Thyroid gland (tissue), 4 donors: ENCODE data around the gene GUCA2A. TPM values are rescaled to one million over a fixed set of nuclear protein-coding genes. Genes with fewer than 3 reads are reported as not detected.

Experiments
- DNase-seq, 2 donors: peaks; one replicate each; pipeline ENCODE4 v3.0.0-alpha.2; 2019
- H3K27ac ChIP-seq, 3 donors: fragments of 200-600 bp; sonication (generic); 1 replicate in 2 of 3; 2 replicates in 1 of 3; pipeline ENCODE4 v1.5.1; 2016 to 2019; ENCODE audit warnings: mild to moderate bottlenecking in 1 of 3, moderate library complexity in 1 of 3
- H3K27me3 ChIP-seq: fragments of 200-600 bp; sonication (generic); one replicate; pipeline ENCODE4 v1.5.1; 2019
- H3K36me3 ChIP-seq, 2 donors: fragments of 200-600 bp; sonication (generic); one replicate each; pipeline ENCODE4 v1.5.1; 2016 to 2019
- H3K4me1 ChIP-seq, 2 donors: fragments of 200-600 bp; sonication (generic); one replicate each; pipeline ENCODE4 v1.5.1; 2017 to 2019
- H3K4me3 ChIP-seq, 3 donors: fragments of 200-600 bp; sonication (generic); replicated peaks in 1 of 3; 1 replicate in 2 of 3; 2 replicates in 1 of 3; pipeline ENCODE4 v1.5.1; 2016; ENCODE audit warnings: mild to moderate bottlenecking in 1 of 3
- H3K9me3 ChIP-seq: fragments of 200-600 bp; sonication (generic); one replicate; pipeline ENCODE4 v1.5.1; 2017
- POLR2A ChIP-seq, 2 donors: fragments of 450-650 bp; IDR thresholded peaks; one replicate each; pipeline ENCODE4 v1.6.1; 2017; ENCODE audit warnings: antibody characterized with exemption in 2 of 2, mild to moderate bottlenecking in 2 of 2, moderate library complexity in 1 of 2
- WGBS, 2 donors: methylation state at CpG; one replicate each; pipeline ENCODE4 v1.1.5; 2017; 5-methylcytosine and 5-hydroxymethylcytosine counted together
- intact Hi-C: fragments of 100-400 bp; cut with DNase I; formaldehyde crosslinking; loops from one replicate; pipeline ENCODE4 v1.15.1; 2023
- total RNA-seq, 4 donors: library from RNA; depleted of rRNA; stranded (reverse); fragments of >200 nt; gene quantifications; one replicate each; pipeline ENCODE4 v1.2.3, GENCODE V29; 2016
- TF ChIP-seq, protein P1 (sequence below), 6 experiments: fragments of 200-600 bp in 3 of 6; fragments of 450-650 bp in 3 of 6; sonication (generic) in 3 of 6; IDR thresholded peaks; one replicate each; pipeline ENCODE4 v1.5.1; 2016 to 2019; ENCODE audit warnings: antibody characterized with exemption in 6 of 6, mild to moderate bottlenecking in 2 of 6, inconsistent platforms in 1 of 6, moderate library complexity in 1 of 6

The GUCA2A gene
- total RNA-seq, 4 donors from 2014 or later = not detected

DNA sequence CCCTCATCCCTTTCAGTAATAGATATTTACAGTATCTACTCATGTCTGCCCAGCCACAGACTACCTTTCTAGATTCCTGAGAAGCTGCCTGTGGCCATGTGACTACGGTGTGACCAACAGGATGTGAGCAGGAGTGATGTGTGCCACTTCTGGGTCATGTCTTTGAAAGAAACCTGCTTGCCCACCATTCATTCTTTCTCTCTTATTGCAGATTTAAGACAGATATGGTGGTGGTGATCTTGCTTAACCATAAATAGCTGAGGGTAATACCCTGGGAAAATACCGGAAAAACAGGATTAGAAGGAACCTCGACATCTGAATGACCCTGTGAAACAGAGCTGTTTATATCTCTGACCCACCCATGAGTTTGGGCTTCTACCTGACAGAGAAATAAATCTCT, 41.6 kb upstream of the GUCA2A start:
- Histone ChIP-seq H3K27me3 (no peaks in the 10 kb centered on the region), H3K4me1 (peaks cover 0 to 13% of the 10 kb centered on the region in 2 donors), H3K27ac (no peak overlapping the region), H3K4me3 (no peak overlapping the region), H3K36me3 (peaks cover 0 to 2% of the 10 kb centered on the region in 2 donors), H3K9me3 (no peaks in the 10 kb centered on the region)
- no peak for DNase-seq
- intact Hi-C loops = no loop called here
- TF ChIP-seq, protein P1, sequence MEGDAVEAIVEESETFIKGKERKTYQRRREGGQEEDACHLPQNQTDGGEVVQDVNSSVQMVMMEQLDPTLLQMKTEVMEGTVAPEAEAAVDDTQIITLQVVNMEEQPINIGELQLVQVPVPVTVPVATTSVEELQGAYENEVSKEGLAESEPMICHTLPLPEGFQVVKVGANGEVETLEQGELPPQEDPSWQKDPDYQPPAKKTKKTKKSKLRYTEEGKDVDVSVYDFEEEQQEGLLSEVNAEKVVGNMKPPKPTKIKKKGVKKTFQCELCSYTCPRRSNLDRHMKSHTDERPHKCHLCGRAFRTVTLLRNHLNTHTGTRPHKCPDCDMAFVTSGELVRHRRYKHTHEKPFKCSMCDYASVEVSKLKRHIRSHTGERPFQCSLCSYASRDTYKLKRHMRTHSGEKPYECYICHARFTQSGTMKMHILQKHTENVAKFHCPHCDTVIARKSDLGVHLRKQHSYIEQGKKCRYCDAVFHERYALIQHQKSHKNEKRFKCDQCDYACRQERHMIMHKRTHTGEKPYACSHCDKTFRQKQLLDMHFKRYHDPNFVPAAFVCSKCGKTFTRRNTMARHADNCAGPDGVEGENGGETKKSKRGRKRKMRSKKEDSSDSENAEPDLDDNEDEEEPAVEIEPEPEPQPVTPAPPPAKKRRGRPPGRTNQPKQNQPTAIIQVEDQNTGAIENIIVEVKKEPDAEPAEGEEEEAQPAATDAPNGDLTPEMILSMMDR (IDR thresholded peaks at IDR 0.05) = no peak
- WGBS, 2 donors = 87 to 96% methylated on average over 3 of the region's 3 CpGs

DNA sequence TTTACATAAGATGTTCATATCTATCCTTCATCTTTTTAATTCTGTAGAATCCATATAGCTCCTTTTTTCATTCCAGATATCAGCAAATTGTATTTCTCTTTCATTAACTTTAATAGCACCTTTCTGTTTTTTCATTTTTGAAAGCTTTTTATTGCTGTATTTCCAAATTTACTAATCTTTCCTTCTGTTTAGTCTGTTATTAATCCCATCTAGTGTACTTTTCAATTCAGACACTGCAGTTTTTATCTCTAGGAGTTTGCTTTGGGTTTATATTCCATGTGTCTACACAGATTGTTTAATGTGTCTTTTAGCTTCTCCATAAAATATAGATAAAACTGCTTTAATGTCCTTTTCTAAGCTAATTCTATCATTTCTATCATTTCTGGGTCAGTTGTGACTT, 37.4 kb upstream of the GUCA2A start:
- intact Hi-C loops = no loop called here
- Histone ChIP-seq H3K36me3 (peaks cover 0 to 9% of the 10 kb centered on the region in 2 donors), H3K4me3 (no peak overlapping the region), H3K27ac (no peak overlapping the region), H3K27me3 (no peaks in the 10 kb centered on the region), H3K4me1 (no peaks in the 10 kb centered on the region), H3K9me3 (no peaks in the 10 kb centered on the region)
- TF ChIP-seq POLR2A (IDR thresholded peaks at IDR 0.05) = no peak
- TF ChIP-seq, protein P1 (IDR thresholded peaks at IDR 0.05) = no peak
- no peak for DNase-seq

DNA sequence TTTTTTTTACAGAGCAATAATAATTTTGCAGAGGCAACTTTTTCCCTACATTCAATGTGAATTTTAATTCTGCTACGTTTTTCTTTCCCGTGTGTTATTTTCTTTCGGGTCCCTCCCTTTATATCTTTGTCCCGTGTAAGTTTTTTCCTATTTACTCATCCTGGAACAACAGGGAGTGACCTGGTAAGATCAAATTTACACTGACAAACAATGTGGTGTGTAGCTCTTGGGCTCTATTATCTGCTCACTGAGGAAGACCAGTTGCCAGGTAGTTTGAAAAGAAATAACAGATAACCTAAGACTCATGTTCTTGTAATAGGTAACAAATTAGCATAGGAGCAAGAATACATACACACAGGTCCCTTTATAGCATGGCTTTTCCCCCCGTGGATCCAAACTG, 33.7 kb upstream of the GUCA2A start:
- Histone ChIP-seq H3K36me3 (peaks cover 0 to 9% of the 10 kb centered on the region in 2 donors), H3K27me3 (no peaks in the 10 kb centered on the region), H3K27ac (no peak overlapping the region), H3K4me3 (no peak overlapping the region), H3K9me3 (no peaks in the 10 kb centered on the region), H3K4me1 (no peaks in the 10 kb centered on the region)
- WGBS, 2 donors = 86 to 94% methylated on average over 5 of the region's 5 CpGs
- TF ChIP-seq POLR2A (IDR thresholded peaks at IDR 0.05) = no peak
- TF ChIP-seq, protein P1 (IDR thresholded peaks at IDR 0.05) = no peak
- intact Hi-C loops = no loop called here
- DNase-seq = no peak

DNA sequence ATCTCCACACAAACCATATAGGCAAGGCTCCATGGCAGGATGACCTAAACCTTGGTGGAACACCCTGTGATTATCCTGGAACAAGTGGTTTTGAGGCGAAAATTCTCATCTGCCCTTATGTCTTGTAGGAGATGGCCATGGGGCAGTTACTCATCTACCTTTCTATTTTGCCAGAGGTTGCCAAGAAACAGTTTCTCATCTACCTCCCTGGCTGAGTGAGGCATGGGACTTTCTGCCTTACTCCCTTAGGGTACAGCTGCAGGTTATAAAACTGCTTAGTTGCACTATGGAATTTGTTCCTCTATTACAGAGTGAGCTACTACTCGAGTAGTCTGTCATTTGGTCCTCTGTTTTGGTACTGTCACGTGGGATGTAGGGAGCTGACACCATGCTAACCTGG, 31.3 kb upstream of the GUCA2A start:
- peaks cover 5 to 10% of the 10 kb centered on the region in 2 donors for H3K36me3 ChIP-seq
- WGBS, 2 donors = 96% methylated on average over 3 of the region's 3 CpGs
- no peak for TF ChIP-seq POLR2A (IDR thresholded peaks at IDR 0.05)
- TF ChIP-seq, protein P1 (IDR thresholded peaks at IDR 0.05) = no peak
- no peaks in the 10 kb centered on the region for H3K27me3 ChIP-seq
- no peak overlapping the region for H3K4me3 ChIP-seq
- intact Hi-C loops = no loop called here
- H3K27ac ChIP-seq = no peak overlapping the region
- H3K9me3 ChIP-seq = no peaks in the 10 kb centered on the region
- DNase-seq = no peak
- no peaks in the 10 kb centered on the region for H3K4me1 ChIP-seq

DNA sequence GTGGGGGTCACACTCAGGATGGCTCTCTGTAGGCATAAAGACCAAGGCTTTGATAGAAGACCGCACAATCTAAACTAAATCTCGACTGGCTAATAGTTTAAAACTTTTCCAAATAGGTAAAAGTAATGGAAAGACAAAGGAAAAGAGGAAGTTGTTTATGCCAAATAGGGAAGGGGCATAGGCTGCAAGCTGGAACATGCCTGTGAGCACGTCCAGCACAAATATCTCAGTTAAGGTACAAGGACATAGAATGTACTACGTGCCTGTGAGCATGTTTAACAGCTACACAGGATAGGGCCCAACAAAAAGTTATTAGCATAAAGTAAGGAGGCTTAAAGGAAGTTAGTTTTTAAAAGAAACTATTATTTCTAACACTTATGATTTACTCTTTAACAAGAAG, 27.6 kb upstream of the GUCA2A start:
- H3K4me3 ChIP-seq = no peak overlapping the region
- no peaks in the 10 kb centered on the region for H3K9me3 ChIP-seq
- no peaks in the 10 kb centered on the region for H3K27me3 ChIP-seq
- no peak overlapping the region for H3K27ac ChIP-seq
- H3K4me1 ChIP-seq = no peaks in the 10 kb centered on the region
- 90% methylated on average over 4 of the region's 4 CpGs for WGBS, 2 donors
- peaks cover 5 to 8% of the 10 kb centered on the region in 2 donors for H3K36me3 ChIP-seq
- no peak for DNase-seq
- no peak for TF ChIP-seq POLR2A (IDR thresholded peaks at IDR 0.05)
- TF ChIP-seq, protein P1 (IDR thresholded peaks at IDR 0.05) = no peak
- intact Hi-C loops = no loop called here
